Neural cell (in vitro differentiated cells): ENCODE measurements around the gene PDAP1. TPM values are rescaled to one million over a fixed set of nuclear protein-coding genes. Genes with fewer than 3 reads are reported as not detected.

ENCODE experiments used
- H2AFZ ChIP-seq: fragments of 200-600, 300-800 bp; sonication (generic), shearing (Covaris generic); 2 replicates; pipeline ENCODE4 v1.6.0; 2014; ENCODE audit warnings: low read depth, mild to moderate bottlenecking, antibody characterized with exemption, low read length, moderate library complexity
- H3F3A ChIP-seq: fragments of 200-600 bp; shearing (Covaris generic); 2 replicates; pipeline ENCODE4 v1.6.1; 2016; ENCODE audit warnings: mild to moderate bottlenecking, moderate library complexity, mixed read lengths, antibody characterized with exemption, low read length; ENCODE audit not compliant: insufficient read depth, poor library complexity, severe bottlenecking
- H3K27ac ChIP-seq: fragments of 200-600, 300-800 bp; sonication (generic), shearing (Covaris generic); 2 replicates; pipeline ENCODE4 v1.5.1; 2014; ENCODE audit warnings: mild to moderate bottlenecking, low read length, moderate library complexity
- H3K27me3 ChIP-seq: fragments of 300-800, 200-600 bp; sonication (generic), shearing (Covaris generic); 2 replicates; pipeline ENCODE4 v1.6.0; 2014; ENCODE audit warnings: mild to moderate bottlenecking, low read depth, low read length, moderate library complexity; ENCODE audit not compliant: insufficient read depth
- H3K36me3 ChIP-seq: fragments of 300-800, 200-600 bp; sonication (generic), shearing (Covaris generic); 2 replicates; pipeline ENCODE4 v1.5.1; 2014; ENCODE audit warnings: mild to moderate bottlenecking, antibody characterized with exemption, low read length, moderate library complexity; ENCODE audit not compliant: insufficient read depth
- H3K4me2 ChIP-seq: fragments of 300-800, 200-600 bp; sonication (generic), shearing (Covaris generic); 2 replicates; pipeline ENCODE4 v1.6.0; 2014; ENCODE audit warnings: mild to moderate bottlenecking, low read length
- H3K4me3 ChIP-seq: fragments of 300-800, 200-600 bp; sonication (generic), shearing (Covaris generic); 2 replicates; pipeline ENCODE4 v1.5.1; 2014; ENCODE audit warnings: mild to moderate bottlenecking, low read length, moderate library complexity
- H3K79me2 ChIP-seq: fragments of 200-600 bp; shearing (Covaris generic); replicated peaks from 2 replicates; pipeline ENCODE4 v1.6.0; 2014; ENCODE audit warnings: mild to moderate bottlenecking, low read length, moderate library complexity; ENCODE audit not compliant: insufficient read depth
- H3K9ac ChIP-seq: fragments of 300-800, 200-600 bp; sonication (generic), shearing (Covaris generic); 2 replicates; pipeline ENCODE4 v1.6.1; 2016; ENCODE audit warnings: mild to moderate bottlenecking, low read length, mixed read lengths
- H3K9me2 ChIP-seq: fragments of 200-600 bp; shearing (Covaris generic); 2 replicates; pipeline ENCODE4 v1.6.1; 2016; ENCODE audit warnings: mild to moderate bottlenecking, low read length, mixed read lengths; ENCODE audit not compliant: insufficient read depth
- H3K9me3 ChIP-seq: fragments of 200-600, 300-800 bp; sonication (generic), shearing (Covaris generic); 2 replicates; pipeline ENCODE4 v1.6.1; 2016; ENCODE audit warnings: mild to moderate bottlenecking, mixed run types, low read length, moderate library complexity, mixed read lengths
- H4K20me1 ChIP-seq: fragments of 200-600 bp; shearing (Covaris generic); 2 replicates; pipeline ENCODE4 v1.6.1; 2016; ENCODE audit warnings: mild to moderate bottlenecking, mixed run types; ENCODE audit not compliant: insufficient read depth
- EP300 ChIP-seq: fragments of 450-650 bp; conservative IDR thresholded peaks from 2 replicates; pipeline ENCODE4 v1.6.1; 2014; ENCODE audit warnings: antibody characterized with exemption, mild to moderate bottlenecking, moderate library complexity; ENCODE audit not compliant: poor library complexity, severe bottlenecking
- EZH2 ChIP-seq: fragments of 200-600, 300-800 bp; shearing (Covaris generic), sonication (generic); IDR thresholded peaks from 2 replicates; pipeline ENCODE4 v1.6.1; 2014; ENCODE audit warnings: antibody characterized with exemption, low read length, borderline replicate concordance, mild to moderate bottlenecking; ENCODE audit not compliant: insufficient read depth, poor library complexity, severe bottlenecking
- MXI1 ChIP-seq: fragments of 450-650 bp; conservative IDR thresholded peaks from 2 replicates; pipeline ENCODE4 v1.6.1; 2014; ENCODE audit warnings: antibody characterized with exemption, mild to moderate bottlenecking; ENCODE audit not compliant: poor library complexity, severe bottlenecking
- POLR2AphosphoS5 ChIP-seq: IDR thresholded peaks from 2 replicates; pipeline ENCODE4 v1.6.1; 2012
- RAD21 ChIP-seq: fragments of 450-650 bp; conservative IDR thresholded peaks from 2 replicates; pipeline ENCODE4 v1.6.1; 2014; ENCODE audit warnings: antibody characterized with exemption, mild to moderate bottlenecking, moderate library complexity
- REST ChIP-seq: IDR thresholded peaks from 2 replicates; pipeline ENCODE4 v1.6.1; 2012; ENCODE audit warnings: borderline replicate concordance
- SMC3 ChIP-seq: fragments of 450-650 bp; conservative IDR thresholded peaks from 2 replicates; pipeline ENCODE4 v1.6.1; 2014; ENCODE audit warnings: antibody characterized with exemption, mild to moderate bottlenecking, moderate library complexity; ENCODE audit not compliant: poor library complexity
- TAF1 ChIP-seq: IDR thresholded peaks from 2 replicates; pipeline ENCODE4 v1.6.1; 2012; ENCODE audit warnings: low read depth
- polyA plus RNA-seq: library from polyadenylated mRNA; depleted of rRNA; stranded (reverse); fragments of >200 nt; gene quantifications from 2 replicates; pipeline ENCODE4 v1.2.3, GENCODE V29; 2014
- TF ChIP-seq, protein P1 (sequence below): fragments of 450-650 bp; IDR thresholded peaks from 2 replicates; pipeline ENCODE4 v1.5.1; 2014; ENCODE audit warnings: antibody characterized with exemption, mild to moderate bottlenecking, moderate library complexity; ENCODE audit not compliant: poor library complexity, severe bottlenecking

PDAP1 gene
- polyA plus RNA-seq, 1 donor from 2014 or later: 185 TPM

DNA sequence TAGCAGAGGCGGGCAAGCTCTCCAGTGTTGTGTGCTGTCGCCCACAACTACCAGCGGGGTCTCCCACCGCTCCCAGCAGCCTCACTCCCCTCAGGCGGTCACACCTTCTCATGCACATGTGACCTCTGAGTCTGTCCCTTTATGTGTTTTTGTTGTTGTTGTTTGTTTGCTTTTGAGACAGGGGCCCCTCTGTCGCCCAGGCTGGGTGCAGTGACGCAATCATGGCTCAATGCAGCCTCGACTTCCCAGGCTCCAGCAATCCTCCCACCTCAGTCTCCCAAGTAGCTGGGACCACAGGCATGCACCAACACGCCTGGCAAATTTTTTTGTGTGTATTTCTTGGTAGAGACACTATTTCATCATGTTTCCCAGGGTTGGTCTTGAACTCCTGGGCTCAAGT is 31.8 kb upstream of the PDAP1 start:
- peaks cover 33% of the 10 kb centered on the region for H3K79me2 ChIP-seq
- TF ChIP-seq EP300 (no peak), TAF1 (no peak), POLR2AphosphoS5 (no peak), SMC3 (no peak), RAD21 (no peak), REST (no peak), EZH2 (no peak), MXI1 (no peak)
- TF ChIP-seq, protein P1, sequence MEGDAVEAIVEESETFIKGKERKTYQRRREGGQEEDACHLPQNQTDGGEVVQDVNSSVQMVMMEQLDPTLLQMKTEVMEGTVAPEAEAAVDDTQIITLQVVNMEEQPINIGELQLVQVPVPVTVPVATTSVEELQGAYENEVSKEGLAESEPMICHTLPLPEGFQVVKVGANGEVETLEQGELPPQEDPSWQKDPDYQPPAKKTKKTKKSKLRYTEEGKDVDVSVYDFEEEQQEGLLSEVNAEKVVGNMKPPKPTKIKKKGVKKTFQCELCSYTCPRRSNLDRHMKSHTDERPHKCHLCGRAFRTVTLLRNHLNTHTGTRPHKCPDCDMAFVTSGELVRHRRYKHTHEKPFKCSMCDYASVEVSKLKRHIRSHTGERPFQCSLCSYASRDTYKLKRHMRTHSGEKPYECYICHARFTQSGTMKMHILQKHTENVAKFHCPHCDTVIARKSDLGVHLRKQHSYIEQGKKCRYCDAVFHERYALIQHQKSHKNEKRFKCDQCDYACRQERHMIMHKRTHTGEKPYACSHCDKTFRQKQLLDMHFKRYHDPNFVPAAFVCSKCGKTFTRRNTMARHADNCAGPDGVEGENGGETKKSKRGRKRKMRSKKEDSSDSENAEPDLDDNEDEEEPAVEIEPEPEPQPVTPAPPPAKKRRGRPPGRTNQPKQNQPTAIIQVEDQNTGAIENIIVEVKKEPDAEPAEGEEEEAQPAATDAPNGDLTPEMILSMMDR: no peak
- H3K9me3 ChIP-seq: no peaks in the 10 kb centered on the region
- peak overlapping the region; percentile 86 for H3K4me3 ChIP-seq
- no peak overlapping the region for H2AFZ ChIP-seq
- no peaks in the 10 kb centered on the region for H3F3A ChIP-seq
- no peaks in the 10 kb centered on the region for H3K9me2 ChIP-seq
- no peaks in the 10 kb centered on the region for H4K20me1 ChIP-seq
- peak overlapping the region; percentile 59 for H3K4me2 ChIP-seq
- no peaks in the 10 kb centered on the region for H3K27me3 ChIP-seq
- no peak overlapping the region for H3K27ac ChIP-seq
- no peaks in the 10 kb centered on the region for H3K36me3 ChIP-seq
- no peak overlapping the region for H3K9ac ChIP-seq

DNA sequence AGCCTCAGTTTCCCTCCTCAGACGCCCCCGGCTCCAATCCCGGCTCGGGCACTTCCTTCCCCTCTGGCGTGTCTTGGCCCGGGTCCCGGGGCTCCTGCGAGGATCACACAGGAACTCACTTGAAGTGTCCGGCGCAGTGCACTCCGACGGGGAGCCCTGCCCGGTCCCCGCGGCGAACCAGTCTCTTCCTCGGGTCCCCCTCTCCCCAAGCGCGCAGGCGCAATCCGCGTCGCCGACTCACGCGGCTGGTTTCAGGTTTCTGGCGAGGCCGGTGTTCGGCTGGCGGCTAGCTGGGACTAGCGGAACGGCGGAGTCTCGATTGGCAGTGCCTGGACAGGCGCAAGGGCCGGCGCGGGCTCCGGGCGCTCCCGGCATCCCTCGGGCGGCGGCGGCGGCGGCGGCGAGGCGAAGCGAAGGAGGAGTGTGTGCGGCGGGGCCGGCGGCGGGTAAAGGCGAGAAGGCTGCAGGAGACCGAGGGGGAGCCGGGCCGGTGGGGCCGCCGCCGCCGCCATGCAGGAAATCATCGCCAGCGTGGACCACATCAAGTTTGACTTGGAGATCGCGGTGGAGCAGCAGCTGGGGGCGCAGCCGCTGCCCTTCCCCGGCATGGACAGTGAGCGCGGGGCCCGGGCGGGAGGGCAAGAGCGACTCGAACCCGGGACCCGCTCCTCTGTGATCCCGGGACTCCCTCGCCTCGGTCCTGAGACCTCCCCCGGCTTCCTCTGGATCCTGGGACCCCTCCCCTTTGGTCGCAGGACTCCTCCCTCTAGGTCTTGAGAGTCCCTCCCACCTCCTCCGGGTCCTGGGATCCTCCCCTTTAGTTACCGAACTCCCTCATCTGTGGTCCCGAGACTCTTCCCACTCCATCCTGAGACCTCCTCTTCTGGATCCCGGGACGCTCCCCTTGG is 30.4 kb upstream of the PDAP1 start, which contains the start of the genes CPSF4 and PTCD1:
CPSF4 (plus strand) TSS at position 371 of the 908 bp plus-strand sequence; CDS start at position 511, 140 bp downstream.
PTCD1 (minus strand) TSS at position 226 of the 908 bp plus-strand sequence. CDS start 3,556 bp downstream, outside the sequence.
- no peaks in the 10 kb centered on the region for H3K9me3 ChIP-seq
- H2AFZ ChIP-seq: peak within 1 kb of the TSS; percentile 80
- H3K79me2 ChIP-seq: peaks cover 33% of the 10 kb centered on the region
- H3K27me3 ChIP-seq: no peaks in the 10 kb centered on the region
- H3K4me2 ChIP-seq: peak within 1 kb of the TSS; percentile 59
- TF ChIP-seq, protein P1: no peak
- TF ChIP-seq SMC3 (peak; percentile 58), RAD21 (peak; percentile 52), MXI1 (peak; percentile 94), POLR2AphosphoS5 (peak; percentile 71), EP300 (peak; percentile 61), EZH2 (no peak), TAF1 (peak; percentile 60), REST (no peak)
- no peaks in the 10 kb centered on the region for H3F3A ChIP-seq
- peak within 1 kb of the TSS; percentile 80 for H3K9ac ChIP-seq
- H3K36me3 ChIP-seq: no peaks in the 10 kb centered on the region
- H3K27ac ChIP-seq: peak within 1 kb of the TSS; percentile 51
- H3K9me2 ChIP-seq: no peaks in the 10 kb centered on the region
- no peaks in the 10 kb centered on the region for H4K20me1 ChIP-seq
- peak within 1 kb of the TSS; percentile 86 for H3K4me3 ChIP-seq
